Measurements from ENCODE around the gene ACOT7. TPM values are rescaled to one million over a fixed set of nuclear protein-coding genes. Genes with fewer than 3 reads are reported as not detected.

The ACOT7 gene
- total RNA-seq, 1 donor from 2014 or later = 48.1 TPM

DNA sequence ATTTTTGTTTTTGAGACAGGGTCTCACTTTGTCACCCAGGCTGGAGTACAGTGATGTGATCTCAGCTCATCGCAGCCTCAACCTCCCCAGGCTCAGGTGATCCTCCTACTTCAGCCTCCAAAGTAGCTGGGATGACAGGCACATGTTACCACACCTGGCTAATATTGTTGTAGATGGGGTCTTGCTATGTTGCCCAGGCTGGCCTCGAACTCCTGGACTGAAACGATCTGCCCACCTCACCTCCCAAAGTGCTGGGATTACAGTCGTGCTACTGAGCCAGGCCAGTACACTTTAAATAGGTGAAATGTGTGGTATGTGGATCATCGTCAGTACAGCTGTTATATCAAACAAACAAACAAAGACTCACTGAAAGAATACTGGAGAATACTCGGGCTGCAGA, 97.7 kb downstream of the ACOT7 start:
- peaks cover 16% of the 10 kb centered on the region for H3K36me3 Mint-ChIP-seq (ENCODE audit: low read depth)
- H3K4me1 Mint-ChIP-seq (ENCODE audit: low read depth) = peaks cover 4% of the 10 kb centered on the region
- H3K27me3 Mint-ChIP-seq (ENCODE audit: low read depth) = no peaks in the 10 kb centered on the region
- H3K9me3 Mint-ChIP-seq (ENCODE audit: low read depth) = no peaks in the 10 kb centered on the region
- TF ChIP-seq, protein P1, sequence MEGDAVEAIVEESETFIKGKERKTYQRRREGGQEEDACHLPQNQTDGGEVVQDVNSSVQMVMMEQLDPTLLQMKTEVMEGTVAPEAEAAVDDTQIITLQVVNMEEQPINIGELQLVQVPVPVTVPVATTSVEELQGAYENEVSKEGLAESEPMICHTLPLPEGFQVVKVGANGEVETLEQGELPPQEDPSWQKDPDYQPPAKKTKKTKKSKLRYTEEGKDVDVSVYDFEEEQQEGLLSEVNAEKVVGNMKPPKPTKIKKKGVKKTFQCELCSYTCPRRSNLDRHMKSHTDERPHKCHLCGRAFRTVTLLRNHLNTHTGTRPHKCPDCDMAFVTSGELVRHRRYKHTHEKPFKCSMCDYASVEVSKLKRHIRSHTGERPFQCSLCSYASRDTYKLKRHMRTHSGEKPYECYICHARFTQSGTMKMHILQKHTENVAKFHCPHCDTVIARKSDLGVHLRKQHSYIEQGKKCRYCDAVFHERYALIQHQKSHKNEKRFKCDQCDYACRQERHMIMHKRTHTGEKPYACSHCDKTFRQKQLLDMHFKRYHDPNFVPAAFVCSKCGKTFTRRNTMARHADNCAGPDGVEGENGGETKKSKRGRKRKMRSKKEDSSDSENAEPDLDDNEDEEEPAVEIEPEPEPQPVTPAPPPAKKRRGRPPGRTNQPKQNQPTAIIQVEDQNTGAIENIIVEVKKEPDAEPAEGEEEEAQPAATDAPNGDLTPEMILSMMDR (IDR thresholded peaks at IDR 0.05) = no peak
- no peak for DNase-seq (ENCODE audit: low spot score)
- no peak overlapping the region for H3K4me3 Mint-ChIP-seq (ENCODE audit: unreplicated experiment)
- H3K27ac Mint-ChIP-seq (ENCODE audit: unreplicated experiment) = no peak overlapping the region

DNA sequence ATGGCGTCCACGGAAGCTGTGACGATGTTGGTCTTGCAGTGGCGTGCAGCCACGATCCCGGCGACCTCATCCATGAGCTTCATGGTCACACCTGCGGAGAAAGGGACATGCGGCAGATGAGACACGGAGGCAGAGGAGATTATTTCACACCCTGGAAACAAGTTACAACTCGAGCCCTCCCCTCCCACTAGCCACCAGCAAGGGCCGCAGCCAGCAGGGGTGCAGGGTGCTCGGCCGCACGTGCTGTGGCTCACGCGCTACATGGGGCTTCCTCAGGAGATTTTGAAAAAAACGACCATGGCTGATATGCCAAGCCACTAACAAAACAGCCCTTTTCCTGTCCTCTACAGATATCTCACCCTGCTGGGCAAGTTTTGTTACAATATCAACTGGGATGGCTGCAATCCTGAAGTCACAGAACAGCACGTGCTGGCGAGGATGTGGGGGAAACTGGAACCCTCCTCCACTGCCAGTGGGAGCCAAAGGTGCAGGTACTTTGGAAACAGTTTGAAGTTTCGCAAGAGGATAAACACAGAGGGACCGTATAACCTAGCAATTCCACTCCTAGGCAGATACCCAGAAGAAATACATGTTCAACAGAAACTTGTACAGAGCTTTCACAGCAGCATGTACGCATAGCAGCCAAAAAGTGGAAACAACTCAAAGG, 98.5 kb downstream of the ACOT7 start:
- Mint-ChIP-seq H3K27me3 (ENCODE audit: low read depth) (no peaks in the 10 kb centered on the region), H3K4me1 (ENCODE audit: low read depth) (no peaks in the 10 kb centered on the region), H3K36me3 (ENCODE audit: low read depth) (peaks cover 14% of the 10 kb centered on the region), H3K27ac (ENCODE audit: unreplicated experiment) (no peak overlapping the region), H3K4me3 (ENCODE audit: unreplicated experiment) (no peak overlapping the region), H3K9me3 (ENCODE audit: low read depth) (no peaks in the 10 kb centered on the region)
- TF ChIP-seq, protein P1 (IDR thresholded peaks at IDR 0.05) = no peak
- DNase-seq (ENCODE audit: low spot score) = no peak

DNA sequence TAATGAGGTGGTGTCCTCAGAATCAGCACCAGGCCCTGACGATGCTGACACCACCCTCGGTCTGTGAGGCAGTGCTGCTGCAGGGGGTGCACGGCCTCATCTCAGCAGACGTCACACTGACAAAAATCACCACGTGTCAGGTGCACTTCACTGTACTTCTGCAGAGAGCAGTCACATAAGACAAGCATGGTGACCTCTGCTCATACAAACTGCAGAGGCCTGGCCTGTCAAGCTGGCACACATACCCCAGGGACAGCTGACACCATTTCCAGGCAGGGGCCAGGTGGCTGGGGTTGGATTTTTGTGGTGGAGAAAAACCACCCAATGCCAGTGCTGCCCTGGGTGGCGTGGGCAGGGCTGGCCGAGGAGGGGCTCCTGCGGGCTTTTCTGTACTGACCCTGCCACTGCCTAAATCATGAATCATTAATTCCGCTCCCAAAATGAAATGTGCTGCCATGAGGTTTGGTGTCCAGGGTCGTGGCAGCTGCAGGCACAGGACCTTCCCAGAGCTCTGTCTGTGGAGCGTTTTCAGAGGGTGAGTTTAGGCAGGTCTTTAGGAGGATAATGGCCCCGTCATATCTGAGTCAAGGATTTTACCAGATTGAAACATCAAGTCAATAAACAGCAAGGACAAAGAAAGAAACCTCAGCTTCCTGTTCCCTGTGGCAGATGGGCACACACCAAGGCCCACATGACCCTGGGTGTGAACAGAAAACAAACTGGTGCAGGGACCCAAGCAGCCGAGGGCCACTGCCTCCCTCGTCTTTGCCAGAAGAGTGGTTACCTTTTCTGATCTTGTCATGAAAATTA, 99.3 kb downstream of the ACOT7 start:
- DNase-seq (ENCODE audit: low spot score) = no peak
- TF ChIP-seq, protein P1 (IDR thresholded peaks at IDR 0.05) = no peak
- no peaks in the 10 kb centered on the region for H3K9me3 Mint-ChIP-seq (ENCODE audit: low read depth)
- H3K27me3 Mint-ChIP-seq (ENCODE audit: low read depth) = no peaks in the 10 kb centered on the region
- peaks cover 13% of the 10 kb centered on the region for H3K36me3 Mint-ChIP-seq (ENCODE audit: low read depth)
- H3K27ac Mint-ChIP-seq (ENCODE audit: unreplicated experiment) = no peak overlapping the region
- H3K4me1 Mint-ChIP-seq (ENCODE audit: low read depth) = no peaks in the 10 kb centered on the region
- no peak overlapping the region for H3K4me3 Mint-ChIP-seq (ENCODE audit: unreplicated experiment)

DNA sequence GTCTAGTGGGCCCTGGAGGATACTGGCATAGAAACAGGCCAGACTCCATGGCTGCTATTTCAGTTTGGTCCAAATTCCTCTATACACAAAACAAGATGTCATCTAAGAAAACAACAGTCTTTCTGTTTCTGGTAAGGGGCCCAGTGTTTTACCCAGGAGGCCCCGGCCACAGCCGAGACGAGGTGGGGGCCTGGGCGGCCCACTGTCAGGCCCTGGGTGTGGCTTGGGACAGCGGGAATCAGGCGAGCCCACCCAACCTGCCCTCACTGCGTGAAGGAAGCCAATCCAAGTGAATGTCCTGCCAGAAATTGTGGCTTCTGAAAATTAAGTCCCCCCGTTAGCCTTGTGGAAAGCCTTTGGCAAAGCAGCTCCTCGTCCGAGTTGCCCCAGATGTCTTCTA, 101.5 kb downstream of the ACOT7 start:
- Mint-ChIP-seq H3K9me3 (ENCODE audit: low read depth) (no peaks in the 10 kb centered on the region), H3K4me3 (ENCODE audit: unreplicated experiment) (no peak overlapping the region), H3K4me1 (ENCODE audit: low read depth) (peaks cover 14% of the 10 kb centered on the region), H3K27ac (ENCODE audit: unreplicated experiment) (no peak overlapping the region), H3K36me3 (ENCODE audit: low read depth) (peaks cover 13% of the 10 kb centered on the region), H3K27me3 (ENCODE audit: low read depth) (no peaks in the 10 kb centered on the region)
- no peak for DNase-seq (ENCODE audit: low spot score)
- TF ChIP-seq, protein P1 (IDR thresholded peaks at IDR 0.05) = no peak

DNA sequence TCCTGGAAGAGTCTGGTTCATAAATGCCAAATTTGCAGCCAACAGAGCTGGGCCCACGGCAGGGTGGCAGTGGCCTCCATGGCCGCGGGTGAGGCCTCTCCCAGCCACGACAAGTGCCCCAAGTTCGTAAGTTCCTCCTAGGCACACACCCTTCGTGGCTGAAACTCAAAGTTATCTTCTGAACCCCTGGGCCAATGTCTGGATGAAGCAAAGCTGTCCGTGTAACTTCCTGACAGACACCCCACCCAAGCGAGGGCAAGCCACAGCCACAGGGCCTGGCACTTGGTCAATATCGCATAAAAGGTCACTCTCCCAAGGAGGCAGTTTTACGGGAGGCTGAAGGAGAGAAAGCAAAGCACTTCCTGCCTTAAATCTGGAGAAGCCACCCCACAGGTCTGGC, 104.9 kb downstream of the ACOT7 start:
- no peaks in the 10 kb centered on the region for H3K27me3 Mint-ChIP-seq (ENCODE audit: low read depth)
- no peaks in the 10 kb centered on the region for H3K9me3 Mint-ChIP-seq (ENCODE audit: low read depth)
- TF ChIP-seq, protein P1 (IDR thresholded peaks at IDR 0.05) = no peak
- no peak overlapping the region for H3K27ac Mint-ChIP-seq (ENCODE audit: unreplicated experiment)
- peaks cover 5% of the 10 kb centered on the region for H3K36me3 Mint-ChIP-seq (ENCODE audit: low read depth)
- no peak for DNase-seq (ENCODE audit: low spot score)
- peaks cover 14% of the 10 kb centered on the region for H3K4me1 Mint-ChIP-seq (ENCODE audit: low read depth)
- no peak overlapping the region for H3K4me3 Mint-ChIP-seq (ENCODE audit: unreplicated experiment)
